Aorta (tissue), 5 donors: ENCODE results near the gene ANO4. TPM values are rescaled to one million over a fixed set of nuclear protein-coding genes. Genes with fewer than 3 reads are reported as not detected.

ENCODE experiments used
- ATAC-seq: fragments of 200-7000 bp; cut with Tn5 transposase; one replicate; pipeline ENCODE4 v1.9.1; 2022; ENCODE audit warnings: moderate library complexity; ENCODE audit not compliant: low FRiP score
- DNase-seq, 2 donors: peaks; one replicate each; pipeline ENCODE4 v3.0.0-alpha.2; 2020
- H3K27ac ChIP-seq, 2 donors: one replicate each; pipeline ENCODE4 v1.5.1; 2013; ENCODE audit warnings: low read length in 2 of 2, mild to moderate bottlenecking in 2 of 2, moderate library complexity in 2 of 2, control low read depth in 1 of 2, inconsistent platforms in 1 of 2, low read depth in 1 of 2
- H3K27me3 ChIP-seq, 2 donors: one replicate each; pipeline ENCODE4 v1.6.1; 2013; ENCODE audit warnings: control low read depth in 1 of 2, low read length in 1 of 2, mild to moderate bottlenecking in 1 of 2, moderate library complexity in 1 of 2; ENCODE audit not compliant: insufficient read depth in 2 of 2, control insufficient read depth in 1 of 2
- H3K36me3 ChIP-seq, 2 donors: one replicate each; pipeline ENCODE4 v1.6.1; 2013; ENCODE audit warnings: control low read depth in 1 of 2, low read length in 1 of 2, mild to moderate bottlenecking in 1 of 2; ENCODE audit not compliant: insufficient read depth in 2 of 2, control insufficient read depth in 1 of 2
- H3K4me1 ChIP-seq, 2 donors: one replicate each; pipeline ENCODE4 v1.6.1; 2013; ENCODE audit warnings: low read length in 2 of 2, control low read depth in 1 of 2, mild to moderate bottlenecking in 1 of 2, moderate library complexity in 1 of 2; ENCODE audit not compliant: insufficient read depth in 2 of 2, control insufficient read depth in 1 of 2
- H3K4me3 ChIP-seq, 2 donors: one replicate each; pipeline ENCODE4 v1.5.1; 2013; ENCODE audit warnings: low read length in 2 of 2, control low read depth in 1 of 2, mild to moderate bottlenecking in 1 of 2
- H3K9me3 ChIP-seq: one replicate; pipeline ENCODE4 v1.6.1; 2013; ENCODE audit warnings: mild to moderate bottlenecking, low read length; ENCODE audit not compliant: control insufficient read depth
- WGBS, 2 donors: extraction: QIAGEN DNeasy Blood & Tissue Kit; methylation state at CpG; one replicate each; pipeline ENCODE4 v1.1.7; 2013; 5-methylcytosine and 5-hydroxymethylcytosine counted together
- intact Hi-C, 2 donors: fragments of 100-400 bp; cut with DNase I; formaldehyde crosslinking; loops; one replicate each; pipeline versions ENCODE4 v1.14.2 to v1.15.0; 2022
- polyA plus RNA-seq, 2 donors: library from polyadenylated mRNA; stranded (reverse); fragments of 200-250 nt; gene quantifications; one replicate each; pipeline ENCODE4 v1.2.3, GENCODE V29; 2013
- total RNA-seq, 2 donors: library from RNA; stranded (reverse); fragmentation: NEBNext Ultra II Directional; extraction: Animal tissue kit (Norgen Biotek cat#: 25700); gene quantifications; one replicate each; pipeline ENCODE4 v1.2.1, GENCODE V29; 2021
- donor health status: healthy with polysubstance abuse.
- donor health status: Bipolar disorder and iron deficiency.
- donor health status: DM: no; HTN: no; CAD: no.
- donor health status: DM: no; HTN: no; CAD: no.
- donor health status: DM: yes; HTN: yes; CAD: no.

Gene ANO4
- total and polyA plus RNA-seq, 4 donors, result 0.32 to 0.42 TPM; not detected in 2

DNA sequence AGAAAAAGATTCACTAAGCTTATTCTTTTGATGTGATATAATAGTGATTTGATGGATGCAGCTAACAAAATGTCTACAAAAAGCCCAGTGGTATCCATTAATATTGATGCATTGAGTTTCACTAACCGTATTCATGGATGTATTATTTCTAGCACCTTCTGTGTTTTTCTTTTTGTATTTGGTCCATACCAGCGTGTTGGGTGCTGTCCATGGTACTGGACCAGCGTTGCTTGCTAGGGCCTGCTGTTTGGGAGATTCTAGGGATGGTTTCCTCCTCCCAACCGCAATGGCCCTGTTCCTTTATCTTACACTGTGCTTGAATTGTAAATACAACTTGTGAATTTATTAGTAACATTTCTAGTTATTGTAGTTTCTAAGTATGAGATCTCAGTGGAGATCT is 31.7 kb downstream of the ANO4 start:
- Histone ChIP-seq H3K9me3 (no peaks in the 10 kb centered on the region), H3K4me1 (no peaks in the 10 kb centered on the region), H3K27ac (no peak overlapping the region), H3K36me3 (no peaks in the 10 kb centered on the region), H3K27me3 (no peaks in the 10 kb centered on the region), H3K4me3 (no peak overlapping the region)
- DNase-seq, result peak; percentile 59 to 73
- intact Hi-C loops, result loop anchor here in 1 of 2 donors (5.0 kb wide), 1 partner anchor 456 kb away; the partner anchor contains the start of gene UTP20
- no peak for ATAC-seq
- WGBS, 2 donors, result 9 to 11% methylated on average over 4 of the region's 4 CpGs

DNA sequence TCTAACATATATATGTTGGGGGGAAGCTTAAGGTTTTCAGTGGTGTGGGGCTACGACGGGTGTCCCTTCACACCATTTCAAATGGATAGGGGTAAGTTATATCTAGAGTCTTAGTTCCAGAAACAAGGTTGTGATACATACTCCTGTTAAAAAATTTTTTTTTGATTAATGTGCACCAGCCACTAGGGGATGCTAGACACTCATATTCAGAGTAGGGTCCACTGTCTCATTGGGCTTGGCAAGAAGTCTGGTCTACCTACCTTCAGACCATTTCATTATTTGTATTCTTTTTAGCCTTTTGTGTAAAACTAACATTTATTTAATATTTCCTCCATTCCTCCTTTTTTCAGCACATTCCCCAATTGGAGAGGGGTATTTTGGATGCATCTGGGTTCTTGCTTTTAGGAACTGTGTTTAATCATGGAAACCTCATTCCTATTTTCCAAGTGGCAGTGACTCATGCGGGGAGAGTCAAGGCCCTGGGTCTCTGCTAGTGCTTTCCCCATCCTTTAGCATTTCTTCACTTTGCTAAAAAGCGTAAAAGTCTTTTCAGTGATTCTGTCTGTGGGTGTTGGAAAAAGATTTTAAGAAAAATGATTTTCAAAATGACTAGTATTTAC is 33.4 kb downstream of the ANO4 start:
- H3K4me1 ChIP-seq, result no peaks in the 10 kb centered on the region
- H3K36me3 ChIP-seq, result no peaks in the 10 kb centered on the region
- no peak overlapping the region for H3K27ac ChIP-seq
- intact Hi-C loops, result loop anchor here in 1 of 2 donors (5.0 kb wide), 1 partner anchor 454 kb away; the partner anchor contains the start of gene UTP20
- WGBS, 2 donors, result 44 to 53% methylated on average over 4 of the region's 4 CpGs
- ATAC-seq (no peak), DNase-seq (no peak)
- no peak overlapping the region for H3K4me3 ChIP-seq
- no peaks in the 10 kb centered on the region for H3K9me3 ChIP-seq
- no peaks in the 10 kb centered on the region for H3K27me3 ChIP-seq

DNA sequence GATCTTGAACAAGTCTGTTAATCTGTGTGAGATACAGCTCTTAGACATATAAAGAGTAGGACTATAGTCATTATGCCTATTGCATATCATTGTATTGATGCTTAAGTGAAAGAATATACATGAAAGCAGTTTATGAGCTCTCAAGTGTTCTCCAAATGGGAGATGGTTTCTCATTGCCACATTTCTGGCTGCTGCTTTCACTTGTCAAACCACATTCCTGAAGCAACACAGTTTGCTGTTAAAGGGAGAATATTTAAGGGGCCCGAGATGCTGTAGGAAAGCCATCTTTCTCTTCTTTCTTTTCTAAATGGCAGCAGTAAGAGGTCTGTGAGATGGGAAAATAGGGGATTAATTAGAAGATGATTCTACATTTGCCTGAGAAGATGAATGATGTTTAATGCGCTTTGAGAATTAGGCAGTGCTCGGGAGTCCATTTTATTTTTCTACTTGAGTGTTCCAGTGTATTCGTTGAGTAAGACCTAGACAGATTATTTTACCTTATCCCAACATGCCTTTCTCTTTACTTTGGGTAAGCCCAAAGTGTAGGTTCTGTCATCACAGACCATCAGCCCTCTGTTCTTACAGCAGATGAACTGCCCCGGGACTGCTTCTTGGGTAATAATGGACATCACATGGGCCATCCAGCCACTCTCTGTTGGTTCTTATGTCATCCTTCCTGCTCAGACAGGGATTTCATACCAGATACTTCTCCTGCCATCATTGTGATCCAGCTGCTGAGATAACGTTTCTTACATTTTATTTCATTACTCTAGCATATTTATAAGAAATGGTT is 35.6 kb downstream of the ANO4 start:
- Histone ChIP-seq H3K27me3 (no peaks in the 10 kb centered on the region), H3K27ac (no peak overlapping the region), H3K4me3 (no peak overlapping the region), H3K9me3 (peaks cover 2% of the 10 kb centered on the region), H3K4me1 (no peaks in the 10 kb centered on the region), H3K36me3 (no peaks in the 10 kb centered on the region)
- intact Hi-C loops, result no loop called here
- ATAC-seq (no peak), DNase-seq (no peak)
- WGBS, 2 donors, result 86 to 88% methylated on average over 6 of the region's 6 CpGs

DNA sequence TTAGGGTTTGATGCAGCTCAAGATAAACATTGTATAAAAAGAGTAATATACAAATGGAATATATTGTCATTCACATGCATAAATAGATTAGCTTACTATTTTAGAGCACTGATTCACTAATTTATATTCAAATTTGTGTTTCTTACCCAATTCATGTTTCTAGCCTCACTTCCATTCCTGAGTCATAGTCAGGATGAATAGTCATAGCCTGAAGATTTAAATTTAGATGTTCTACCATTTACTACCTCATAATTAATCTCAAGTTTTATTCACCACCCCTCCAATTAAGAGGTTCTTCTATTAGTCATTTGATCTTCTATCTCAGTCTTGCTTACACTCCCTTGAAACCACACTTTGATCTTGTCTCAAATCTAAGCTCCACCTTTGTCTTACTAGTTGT is 38.7 kb downstream of the ANO4 start:
- H3K27ac ChIP-seq, result no peak overlapping the region
- H3K9me3 ChIP-seq, result peaks cover 2% of the 10 kb centered on the region
- no peaks in the 10 kb centered on the region for H3K36me3 ChIP-seq
- no peak for DNase-seq
- intact Hi-C loops, result no loop called here
- no peak for ATAC-seq
- H3K4me3 ChIP-seq, result no peak overlapping the region
- H3K27me3 ChIP-seq, result no peaks in the 10 kb centered on the region
- no peaks in the 10 kb centered on the region for H3K4me1 ChIP-seq

DNA sequence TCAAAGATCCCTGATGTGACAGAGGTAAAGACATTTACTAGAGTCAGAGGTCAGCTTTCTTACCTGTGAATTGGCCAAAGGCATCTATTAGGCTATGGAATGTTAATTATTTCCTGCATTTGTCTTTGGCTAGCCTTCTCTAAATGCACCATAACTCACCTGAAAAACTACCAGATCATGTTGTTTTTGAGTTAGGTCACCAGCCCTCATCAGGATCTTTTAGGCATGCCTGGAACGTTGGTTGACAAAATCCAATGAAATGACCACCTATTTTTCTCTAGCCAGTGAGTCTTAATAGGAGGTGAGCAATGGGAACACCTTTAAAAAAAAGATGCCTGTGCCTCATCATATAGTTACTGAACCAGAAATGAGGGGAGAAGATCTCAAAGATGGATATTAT is 46.2 kb downstream of the ANO4 start:
- intact Hi-C loops, result no loop called here
- Histone ChIP-seq H3K9me3 (no peaks in the 10 kb centered on the region), H3K4me1 (no peaks in the 10 kb centered on the region), H3K27me3 (no peaks in the 10 kb centered on the region), H3K4me3 (no peak overlapping the region), H3K36me3 (no peaks in the 10 kb centered on the region), H3K27ac (no peak overlapping the region)
- WGBS, 2 donors, result 71 to 85% methylated on average over 1 of the region's 1 CpG
- DNase-seq, result no peak
- no peak for ATAC-seq

DNA sequence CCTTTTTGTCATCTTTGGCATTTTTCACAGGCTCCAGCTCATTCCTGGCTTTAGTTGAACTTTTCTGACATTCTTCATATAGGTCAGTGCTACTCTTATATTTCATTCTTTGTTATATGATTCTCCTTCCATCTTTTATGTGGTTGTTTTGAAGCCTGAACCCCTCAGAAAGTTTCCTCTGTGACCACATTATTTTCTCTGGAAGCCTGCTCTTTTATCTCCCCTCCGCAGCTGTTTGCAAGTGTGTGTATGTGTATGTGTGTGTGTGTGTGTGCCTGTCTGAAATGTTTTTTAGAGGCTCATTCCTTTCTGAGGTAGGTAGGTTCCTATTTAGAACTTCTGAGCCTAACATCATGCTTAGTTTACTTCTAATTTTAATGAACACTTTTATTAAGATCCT is 47.6 kb downstream of the ANO4 start:
- intact Hi-C loops, result no loop called here
- Histone ChIP-seq H3K27ac (no peak overlapping the region), H3K36me3 (no peaks in the 10 kb centered on the region), H3K9me3 (no peaks in the 10 kb centered on the region), H3K27me3 (no peaks in the 10 kb centered on the region), H3K4me1 (no peaks in the 10 kb centered on the region), H3K4me3 (no peak overlapping the region)
- ATAC-seq (no peak), DNase-seq (no peak)
- WGBS, 2 donors, result 14 to 22% methylated on average over 1 of the region's 1 CpG

DNA sequence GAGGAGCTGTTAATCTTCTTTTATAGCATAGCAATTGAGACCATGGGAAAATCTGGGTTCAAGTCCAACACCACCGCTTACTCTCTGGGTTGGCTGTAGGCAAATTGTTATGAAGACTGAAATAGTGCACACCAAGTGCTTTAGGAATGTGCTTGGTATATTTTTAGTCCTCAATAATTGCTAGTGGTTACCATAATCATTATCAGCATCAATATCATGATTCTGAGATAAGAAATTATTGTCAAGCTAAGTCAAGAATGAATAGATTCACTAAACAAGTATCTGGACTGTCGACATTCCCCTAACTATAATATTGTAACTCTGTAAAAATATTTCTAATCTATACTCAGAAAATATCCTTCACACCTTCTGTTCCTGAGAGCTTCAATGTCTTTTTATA is 48.5 kb downstream of the ANO4 start:
- ATAC-seq, result no peak
- Histone ChIP-seq H3K4me3 (no peak overlapping the region), H3K4me1 (no peaks in the 10 kb centered on the region), H3K27me3 (no peaks in the 10 kb centered on the region), H3K27ac (no peak overlapping the region), H3K9me3 (no peaks in the 10 kb centered on the region), H3K36me3 (no peaks in the 10 kb centered on the region)
- 72 to 87% methylated on average over 2 of the region's 2 CpGs for WGBS, 2 donors
- DNase-seq, result no peak
- intact Hi-C loops, result no loop called here

DNA sequence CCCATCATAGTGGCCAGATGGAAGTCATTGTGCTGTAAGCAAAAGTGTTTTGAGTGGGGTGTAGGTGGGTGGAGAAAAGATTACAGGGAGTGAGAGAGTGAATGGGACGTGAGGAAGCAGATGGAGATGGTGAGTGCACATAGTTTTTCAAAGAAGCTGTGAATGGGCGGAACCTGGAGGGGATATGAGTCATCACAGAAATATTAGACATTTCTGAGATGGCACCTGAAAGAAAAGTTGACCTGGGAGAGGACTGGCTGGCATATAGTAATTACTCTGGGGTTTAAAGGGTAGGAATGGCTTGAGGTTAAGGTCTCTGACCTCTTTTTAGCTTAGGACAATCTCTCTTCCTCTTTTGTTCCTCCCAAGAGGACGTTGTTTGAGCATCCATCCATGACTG is 50.5 kb downstream of the ANO4 start:
- Histone ChIP-seq H3K4me1 (no peaks in the 10 kb centered on the region), H3K36me3 (no peaks in the 10 kb centered on the region), H3K9me3 (no peaks in the 10 kb centered on the region), H3K27me3 (no peaks in the 10 kb centered on the region), H3K27ac (no peak overlapping the region), H3K4me3 (no peak overlapping the region)
- no peak for DNase-seq
- intact Hi-C loops, result no loop called here
- 57 to 67% methylated on average over 3 of the region's 3 CpGs for WGBS, 2 donors
- no peak for ATAC-seq

DNA sequence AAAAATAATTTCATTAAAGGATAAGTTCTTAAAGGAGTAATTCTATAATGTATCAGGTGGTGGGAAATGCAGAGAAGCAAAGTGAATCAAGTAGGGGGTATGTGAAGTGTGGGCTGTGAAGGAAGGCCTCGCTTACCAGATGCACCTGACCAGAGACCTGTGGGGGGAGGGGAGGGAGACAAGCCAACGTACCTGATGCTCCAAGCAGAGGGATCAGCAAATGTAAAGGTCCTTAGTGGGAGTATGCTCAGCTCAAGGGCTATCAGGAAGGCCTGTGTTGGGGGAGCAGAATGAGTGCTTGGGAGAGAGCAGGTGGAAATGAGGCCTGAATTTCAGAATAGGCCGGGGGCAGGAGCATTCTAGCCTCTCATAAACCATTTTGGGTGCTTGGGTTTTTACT is 57.1 kb downstream of the ANO4 start:
- no peaks in the 10 kb centered on the region for H3K9me3 ChIP-seq
- no peaks in the 10 kb centered on the region for H3K36me3 ChIP-seq
- 33 to 39% methylated on average over 3 of the region's 3 CpGs for WGBS, 2 donors
- no peak for DNase-seq
- intact Hi-C loops, result no loop called here
- ATAC-seq, result no peak
- H3K4me1 ChIP-seq, result no peaks in the 10 kb centered on the region
- no peak overlapping the region for H3K4me3 ChIP-seq
- no peak overlapping the region for H3K27ac ChIP-seq
- no peaks in the 10 kb centered on the region for H3K27me3 ChIP-seq
